ENCODE measurements around the gene PHC1.
"Not testable (repeated sequence)": the region's sequence is repeated elsewhere in the genome, so short reads cannot be mapped to it uniquely, and the experiment has no call there.

PHC1 gene

GRCh38 chr12:8897081-8897480 lies 17.2 kb upstream of the PHC1 start:
- Histone ChIP-seq H3K27me3 (replicated peaks in 2 of 5; ENCODE audit: control insufficient read depth in 4 of 5, insufficient read depth in 5 of 5, low read length in 4 of 5) (no peaks in the 10 kb centered on the region), H3K9me3 (ENCODE audit: control extremely low read depth in 1 of 5, control insufficient read depth in 4 of 5, insufficient read depth in 2 of 5, low read depth in 1 of 5, low read length in 4 of 5) (peaks cover 0 to 11% (median 0%) of the 10 kb centered on the region in 5 experiments), H3K4me3 (ENCODE audit: control insufficient read depth in 1 of 7, extremely low read depth in 1 of 7, insufficient read depth in 4 of 7, low read depth in 2 of 7, low read length in 6 of 7) (no peak overlapping the region), H3K36me3 (ENCODE audit: control insufficient read depth in 4 of 4, insufficient read depth in 4 of 4, low read length in 3 of 4) (no peaks in the 10 kb centered on the region), H3K27ac (ENCODE audit: insufficient read depth in 1 of 2, low read depth in 1 of 2, low read length in 2 of 2, poor library complexity in 1 of 2, severe bottlenecking in 2 of 2) (no peak overlapping the region), H3K4me1 (ENCODE audit: control extremely low read depth in 1 of 4, control insufficient read depth in 4 of 4, insufficient read depth in 4 of 4, low read length in 3 of 4) (no peaks in the 10 kb centered on the region)
- ChIA-PET CTCF (no interaction called here), POLR2A (no interaction called here)
- DNase-seq, result no peak
- WGBS (ENCODE audit: insufficient coverage), result 89% methylated on average over 4 of the region's 7 CpGs

DNA sequence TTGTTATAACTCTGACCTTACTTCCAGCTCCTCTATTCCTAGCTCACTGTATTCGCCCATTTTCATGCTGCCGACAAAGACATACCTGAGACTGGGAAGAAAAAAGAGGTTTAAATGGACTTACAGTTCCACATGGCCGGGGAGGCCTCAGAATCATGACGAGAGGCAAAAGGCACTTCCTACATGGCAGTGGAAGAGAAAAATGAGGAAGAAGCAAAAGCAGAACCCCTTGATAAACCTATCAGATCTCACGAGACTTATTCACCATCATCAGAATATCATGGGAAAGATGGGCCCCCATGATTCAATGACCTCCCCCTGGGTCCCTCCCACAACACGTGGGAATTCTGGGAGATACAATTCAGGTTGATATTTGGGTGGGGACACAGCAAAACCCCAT lies 14.5 kb upstream of the PHC1 start:
- Histone ChIP-seq H3K4me3 (ENCODE audit: control insufficient read depth in 1 of 7, extremely low read depth in 1 of 7, insufficient read depth in 4 of 7, low read depth in 2 of 7, low read length in 6 of 7) (no peak overlapping the region), H3K4me1 (ENCODE audit: control extremely low read depth in 1 of 4, control insufficient read depth in 4 of 4, insufficient read depth in 4 of 4, low read length in 3 of 4) (peaks cover 0 to 3% (median 1%) of the 10 kb centered on the region in 4 experiments), H3K27me3 (replicated peaks in 2 of 5; ENCODE audit: control insufficient read depth in 4 of 5, insufficient read depth in 5 of 5, low read length in 4 of 5) (peaks cover 0 to 9% (median 4%) of the 10 kb centered on the region in 5 experiments), H3K9me3 (ENCODE audit: control extremely low read depth in 1 of 5, control insufficient read depth in 4 of 5, insufficient read depth in 2 of 5, low read depth in 1 of 5, low read length in 4 of 5) (peaks cover 0 to 14% (median 0%) of the 10 kb centered on the region in 5 experiments), H3K36me3 (ENCODE audit: control insufficient read depth in 4 of 4, insufficient read depth in 4 of 4, low read length in 3 of 4) (no peaks in the 10 kb centered on the region), H3K27ac (ENCODE audit: insufficient read depth in 1 of 2, low read depth in 1 of 2, low read length in 2 of 2, poor library complexity in 1 of 2, severe bottlenecking in 2 of 2) (no peak overlapping the region)
- WGBS (ENCODE audit: insufficient coverage), result 60% methylated on average over 2 of the region's 6 CpGs
- CTCF ChIA-PET, result interaction anchor here (0.7 kb wide), 1 partner anchor 9 kb away, joined by 3 read pairs; no protein-coding TSS in a partner anchor
- peak in 2 of 3 donors; percentile 63 to 78 for DNase-seq
- POLR2A ChIA-PET, result no interaction called here

- peaks cover 0 to 29% (median 11%) of the 10 kb centered on the region in 5 experiments for H3K27me3 ChIP-seq (replicated peaks in 2 of 5; ENCODE audit: control insufficient read depth in 4 of 5, insufficient read depth in 5 of 5, low read length in 4 of 5)
- POLR2A ChIA-PET; H3K4me3 ChIP-seq (ENCODE audit: control insufficient read depth in 1 of 7, extremely low read depth in 1 of 7, insufficient read depth in 4 of 7, low read depth in 2 of 7, low read length in 6 of 7); CTCF ChIA-PET; H3K27ac ChIP-seq (ENCODE audit: insufficient read depth in 1 of 2, low read depth in 1 of 2, low read length in 2 of 2, poor library complexity in 1 of 2, severe bottlenecking in 2 of 2); H3K36me3 ChIP-seq (ENCODE audit: control insufficient read depth in 4 of 4, insufficient read depth in 4 of 4, low read length in 3 of 4): not testable (repeated sequence)
- H3K4me1 ChIP-seq (ENCODE audit: control extremely low read depth in 1 of 4, control insufficient read depth in 4 of 4, insufficient read depth in 4 of 4, low read length in 3 of 4), result peaks cover 0 to 19% (median 6%) of the 10 kb centered on the region in 4 experiments
- DNase-seq, result peak; percentile 40 to 77 (median 69)
- WGBS (ENCODE audit: insufficient coverage), result 3% methylated on average over 4 of the region's 5 CpGs
- H3K9me3 ChIP-seq (ENCODE audit: control extremely low read depth in 1 of 5, control insufficient read depth in 4 of 5, insufficient read depth in 2 of 5, low read depth in 1 of 5, low read length in 4 of 5), result peaks cover 0 to 14% (median 0%) of the 10 kb centered on the region in 5 experiments
Measured at GRCh38 chr12:8902703-8903102, 11.6 kb upstream of the PHC1 start.

GRCh38 chr12:8903646-8904045 lies 10.7 kb upstream of the PHC1 start:
- ChIA-PET POLR2A (no interaction called here), CTCF (no interaction called here)
- WGBS (ENCODE audit: insufficient coverage), result 83% methylated on average over 2 of the region's 3 CpGs

GRCh38 chr12:8904665-8905064 lies 9.6 kb upstream of the PHC1 start:
- POLR2A ChIA-PET, result no interaction called here
- Histone ChIP-seq H3K4me3 (ENCODE audit: control insufficient read depth in 1 of 7, extremely low read depth in 1 of 7, insufficient read depth in 4 of 7, low read depth in 2 of 7, low read length in 6 of 7) (no peak overlapping the region), H3K27me3 (replicated peaks in 2 of 5; ENCODE audit: control insufficient read depth in 4 of 5, insufficient read depth in 5 of 5, low read length in 4 of 5) (peaks cover 0 to 31% (median 11%) of the 10 kb centered on the region in 5 experiments), H3K36me3 (ENCODE audit: control insufficient read depth in 4 of 4, insufficient read depth in 4 of 4, low read length in 3 of 4) (no peaks in the 10 kb centered on the region), H3K9me3 (ENCODE audit: control extremely low read depth in 1 of 5, control insufficient read depth in 4 of 5, insufficient read depth in 2 of 5, low read depth in 1 of 5, low read length in 4 of 5) (peaks cover 0 to 11% (median 0%) of the 10 kb centered on the region in 5 experiments), H3K4me1 (ENCODE audit: control extremely low read depth in 1 of 4, control insufficient read depth in 4 of 4, insufficient read depth in 4 of 4, low read length in 3 of 4) (peaks cover 0 to 19% (median 6%) of the 10 kb centered on the region in 4 experiments), H3K27ac (ENCODE audit: insufficient read depth in 1 of 2, low read depth in 1 of 2, low read length in 2 of 2, poor library complexity in 1 of 2, severe bottlenecking in 2 of 2) (no peak overlapping the region)
- DNase-seq, result no peak
- CTCF ChIA-PET, result interaction anchor here (1.5 kb wide), 1 partner anchor 145 kb away, joined by 3 read pairs; no protein-coding TSS in a partner anchor

More at GRCh38 chr12:8903646-8904045, 10.7 kb upstream of the PHC1 start:
- Histone ChIP-seq H3K4me3 (ENCODE audit: control insufficient read depth in 1 of 7, extremely low read depth in 1 of 7, insufficient read depth in 4 of 7, low read depth in 2 of 7, low read length in 6 of 7) (no peak overlapping the region), H3K4me1 (ENCODE audit: control extremely low read depth in 1 of 4, control insufficient read depth in 4 of 4, insufficient read depth in 4 of 4, low read length in 3 of 4) (peaks cover 0 to 19% (median 6%) of the 10 kb centered on the region in 4 experiments), H3K36me3 (ENCODE audit: control insufficient read depth in 4 of 4, insufficient read depth in 4 of 4, low read length in 3 of 4) (no peaks in the 10 kb centered on the region), H3K27ac (ENCODE audit: insufficient read depth in 1 of 2, low read depth in 1 of 2, low read length in 2 of 2, poor library complexity in 1 of 2, severe bottlenecking in 2 of 2) (no peak overlapping the region), H3K9me3 (ENCODE audit: control extremely low read depth in 1 of 5, control insufficient read depth in 4 of 5, insufficient read depth in 2 of 5, low read depth in 1 of 5, low read length in 4 of 5) (peaks cover 0 to 14% (median 0%) of the 10 kb centered on the region in 5 experiments), H3K27me3 (replicated peaks in 2 of 5; ENCODE audit: control insufficient read depth in 4 of 5, insufficient read depth in 5 of 5, low read length in 4 of 5) (peaks cover 0 to 31% (median 11%) of the 10 kb centered on the region in 5 experiments)
- no peak for DNase-seq

- H3K4me1 ChIP-seq (ENCODE audit: control extremely low read depth in 1 of 4, control insufficient read depth in 4 of 4, insufficient read depth in 4 of 4, low read length in 3 of 4), result peaks cover 0 to 19% (median 6%) of the 10 kb centered on the region in 4 experiments
- peaks cover 0 to 11% (median 0%) of the 10 kb centered on the region in 5 experiments for H3K9me3 ChIP-seq (ENCODE audit: control extremely low read depth in 1 of 5, control insufficient read depth in 4 of 5, insufficient read depth in 2 of 5, low read depth in 1 of 5, low read length in 4 of 5)
- ChIA-PET CTCF (interaction anchor here (1.5 kb wide), 1 partner anchor 144 kb away, joined by 3 read pairs; no protein-coding TSS in a partner anchor), POLR2A (no interaction called here)
- H3K4me3 ChIP-seq (ENCODE audit: control insufficient read depth in 1 of 7, extremely low read depth in 1 of 7, insufficient read depth in 4 of 7, low read depth in 2 of 7, low read length in 6 of 7), result no peak overlapping the region
- WGBS (ENCODE audit: insufficient coverage), result 100% methylated on average over 1 of the region's 10 CpGs
- no peaks in the 10 kb centered on the region for H3K36me3 ChIP-seq (ENCODE audit: control insufficient read depth in 4 of 4, insufficient read depth in 4 of 4, low read length in 3 of 4)
- H3K27ac ChIP-seq (ENCODE audit: insufficient read depth in 1 of 2, low read depth in 1 of 2, low read length in 2 of 2, poor library complexity in 1 of 2, severe bottlenecking in 2 of 2), result no peak overlapping the region
- DNase-seq, result no peak
- H3K27me3 ChIP-seq (replicated peaks in 2 of 5; ENCODE audit: control insufficient read depth in 4 of 5, insufficient read depth in 5 of 5, low read length in 4 of 5), result peaks cover 0 to 31% (median 11%) of the 10 kb centered on the region in 5 experiments
Measured at GRCh38 chr12:8905546-8905945, 8.8 kb upstream of the PHC1 start.

GRCh38 chr12:8906266-8907180 lies 7.8 kb upstream of the PHC1 start:
- 66% methylated on average over 11 of the region's 16 CpGs for WGBS (ENCODE audit: insufficient coverage)
- Histone ChIP-seq H3K27ac (ENCODE audit: insufficient read depth in 1 of 2, low read depth in 1 of 2, low read length in 2 of 2, poor library complexity in 1 of 2, severe bottlenecking in 2 of 2) (no peak overlapping the region), H3K4me1 (ENCODE audit: control extremely low read depth in 1 of 4, control insufficient read depth in 4 of 4, insufficient read depth in 4 of 4, low read length in 3 of 4) (peaks cover 0 to 19% (median 6%) of the 10 kb centered on the region in 4 experiments), H3K27me3 (replicated peaks in 2 of 5; ENCODE audit: control insufficient read depth in 4 of 5, insufficient read depth in 5 of 5, low read length in 4 of 5) (peaks cover 0 to 31% (median 11%) of the 10 kb centered on the region in 5 experiments), H3K4me3 (ENCODE audit: control insufficient read depth in 1 of 7, extremely low read depth in 1 of 7, insufficient read depth in 4 of 7, low read depth in 2 of 7, low read length in 6 of 7) (no peak overlapping the region), H3K9me3 (ENCODE audit: control extremely low read depth in 1 of 5, control insufficient read depth in 4 of 5, insufficient read depth in 2 of 5, low read depth in 1 of 5, low read length in 4 of 5) (peaks cover 0 to 5% (median 0%) of the 10 kb centered on the region in 5 experiments), H3K36me3 (ENCODE audit: control insufficient read depth in 4 of 4, insufficient read depth in 4 of 4, low read length in 3 of 4) (no peaks in the 10 kb centered on the region)
- CTCF ChIA-PET, result interaction anchor here (1.0 to 1.4 kb wide), 2 partner anchors 16 to 132 kb away, joined by 3 to 6 read pairs; no protein-coding TSS in a partner anchor
- DNase-seq, result peak; percentile 36 to 78 (median 76)
- POLR2A ChIA-PET, result no interaction called here
